ENCODE data around the gene SHISAL2A.

SHISAL2A gene

DNA sequence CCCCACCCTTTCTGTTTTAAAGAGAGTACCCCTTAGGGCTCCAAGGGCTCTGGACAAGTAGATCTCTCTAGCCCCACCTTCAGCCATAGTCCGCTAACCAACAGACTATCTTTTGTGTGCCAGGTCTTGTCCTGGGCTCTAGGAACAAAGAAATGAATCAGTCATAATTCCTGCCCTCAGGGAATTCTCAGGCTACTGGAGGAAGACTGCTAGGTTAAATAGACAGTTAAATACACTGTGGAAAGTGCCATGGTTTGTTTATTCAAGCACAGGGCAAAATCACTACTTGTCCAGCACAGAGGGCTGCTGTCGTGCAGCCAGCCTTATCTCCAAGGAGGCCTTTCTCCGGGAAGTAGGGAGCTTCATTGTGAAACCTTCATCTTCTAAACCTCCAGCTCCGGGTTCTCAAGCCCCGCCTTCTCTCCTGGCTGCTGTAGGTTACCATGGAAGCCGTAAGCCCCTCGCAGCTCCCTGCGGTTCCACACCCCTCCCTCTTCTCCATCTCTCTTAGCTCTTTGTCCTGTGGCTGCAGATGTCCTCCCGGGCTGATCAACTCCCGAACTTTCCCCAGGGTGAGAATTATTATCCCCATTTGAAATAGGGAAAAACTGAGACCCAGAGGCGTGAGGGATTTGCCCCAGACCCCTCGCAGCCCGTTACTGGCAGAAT lies 29.8 kb downstream of the SHISAL2A start:
- no peak for DNase-seq

DNA sequence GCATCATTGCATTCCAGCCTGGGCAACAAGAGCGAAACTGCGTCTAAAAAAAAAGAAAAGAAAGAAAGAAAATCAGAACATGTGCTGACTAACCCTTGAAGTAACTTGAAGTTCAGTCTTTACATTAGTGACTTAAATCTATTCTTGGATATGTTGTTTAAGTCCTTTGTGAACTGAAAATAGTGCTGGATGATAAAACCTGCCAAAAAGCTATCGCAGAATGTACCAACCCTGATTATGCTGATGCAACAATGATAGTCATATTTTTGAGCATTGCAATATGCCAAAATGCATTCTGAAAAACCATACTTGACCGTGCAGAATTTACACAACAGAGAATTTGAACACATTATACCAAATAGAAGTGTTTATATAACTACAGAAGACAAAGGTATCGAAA lies 30.7 kb downstream of the SHISAL2A start:
- DNase-seq: no peak

DNA sequence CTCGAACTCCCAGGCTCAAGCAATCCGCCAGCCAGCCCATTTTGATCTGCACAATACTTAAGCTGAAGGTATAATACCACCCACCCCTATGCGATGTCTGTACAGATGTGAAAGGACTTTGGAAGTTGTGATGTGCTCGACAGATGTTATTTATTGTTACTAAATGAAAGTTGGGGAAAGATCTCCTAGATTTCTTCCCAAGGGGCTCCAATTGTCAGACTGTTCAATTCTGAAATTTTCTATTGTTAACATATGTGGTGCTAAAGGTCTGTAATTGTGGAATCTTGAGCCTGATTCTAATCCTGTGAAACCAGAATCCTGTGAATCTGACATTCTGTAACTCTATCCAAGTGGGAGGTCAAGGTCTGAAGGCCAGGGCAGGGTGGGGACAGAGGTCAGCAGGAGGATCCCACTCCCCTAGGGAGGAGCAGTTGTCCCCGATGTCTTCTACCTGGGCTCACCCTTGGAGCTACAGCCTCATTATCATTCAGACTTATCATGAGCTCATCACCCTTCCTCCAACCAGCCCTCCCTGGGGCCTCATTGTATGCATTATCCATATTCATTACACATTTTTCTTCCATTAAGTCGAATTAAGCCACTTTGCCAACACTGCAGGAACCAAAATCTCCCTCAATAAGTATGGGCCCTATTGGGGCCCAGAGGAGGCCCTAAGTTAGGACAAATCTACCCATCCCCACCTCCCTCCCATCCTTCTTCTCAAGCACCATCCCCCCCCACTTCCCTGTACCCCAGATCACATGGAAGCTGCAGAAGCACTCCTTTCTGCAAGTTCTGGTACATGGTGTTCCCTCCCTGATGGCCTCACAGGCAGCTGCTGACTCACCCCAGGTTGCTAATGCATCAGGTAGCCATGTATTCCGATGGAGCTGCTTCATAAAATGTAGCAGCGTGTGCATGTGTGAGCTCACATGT lies 32.3 kb downstream of the SHISAL2A start:
- DNase-seq: no peak

DNA sequence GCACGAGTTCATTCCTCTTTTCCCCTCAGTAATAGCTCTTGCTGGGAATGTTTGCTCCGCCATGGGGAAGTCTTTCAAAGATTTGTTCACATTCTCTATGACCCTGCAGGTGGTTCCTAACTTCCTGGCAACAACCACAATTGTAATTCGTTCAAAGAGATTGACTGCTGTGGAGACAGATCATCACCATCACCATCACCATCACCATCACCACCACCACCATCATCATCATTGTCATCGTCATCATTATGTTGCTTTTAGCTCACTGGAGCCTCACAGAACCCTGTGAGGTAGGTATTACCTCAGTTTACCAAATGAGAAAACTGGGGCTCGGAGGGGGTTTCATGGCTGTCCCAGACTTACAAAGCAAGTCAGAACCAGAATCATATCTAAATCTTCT lies 34.3 kb downstream of the SHISAL2A start:
- no peak for DNase-seq

DNA sequence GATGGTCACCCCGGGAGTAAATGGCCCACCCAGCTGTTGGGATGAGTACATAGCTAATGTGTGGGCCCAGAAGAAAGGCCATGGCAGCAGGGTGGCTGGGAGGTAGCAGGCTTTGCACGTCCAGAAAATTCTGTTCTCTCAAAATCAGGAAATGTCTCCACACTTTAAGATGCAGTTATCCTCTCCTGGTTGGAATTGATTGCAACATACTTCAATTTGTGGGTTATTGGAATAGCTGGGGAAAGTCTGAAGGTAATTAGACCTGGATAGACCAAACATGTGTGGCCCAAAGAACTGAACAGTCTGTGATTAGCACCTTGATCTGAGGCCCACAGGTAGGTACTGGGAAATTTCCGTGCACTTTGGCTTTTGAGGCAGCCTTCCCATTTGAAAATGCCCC lies 35.0 kb downstream of the SHISAL2A start:
- DNase-seq: no peak

DNA sequence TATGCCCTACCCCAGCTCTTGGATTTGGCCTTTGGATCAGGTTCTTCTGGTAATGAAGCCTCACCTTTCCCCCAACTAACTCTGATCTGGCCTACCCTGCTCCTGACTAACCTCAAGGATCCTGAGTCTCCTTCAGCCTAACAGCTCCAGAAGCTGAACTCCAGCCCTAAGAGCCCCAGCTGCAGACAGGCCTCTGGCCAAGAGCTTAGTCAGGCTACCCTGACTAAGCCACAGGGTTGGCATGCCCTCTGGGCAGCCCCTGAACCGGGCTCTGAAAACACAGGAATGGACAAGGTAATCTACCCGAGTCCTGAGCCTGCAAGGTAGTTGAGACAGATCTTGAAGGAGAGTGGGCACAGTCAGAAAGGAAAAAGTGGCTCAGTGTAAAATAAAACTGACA lies 35.7 kb downstream of the SHISAL2A start:
- no peak for DNase-seq

DNA sequence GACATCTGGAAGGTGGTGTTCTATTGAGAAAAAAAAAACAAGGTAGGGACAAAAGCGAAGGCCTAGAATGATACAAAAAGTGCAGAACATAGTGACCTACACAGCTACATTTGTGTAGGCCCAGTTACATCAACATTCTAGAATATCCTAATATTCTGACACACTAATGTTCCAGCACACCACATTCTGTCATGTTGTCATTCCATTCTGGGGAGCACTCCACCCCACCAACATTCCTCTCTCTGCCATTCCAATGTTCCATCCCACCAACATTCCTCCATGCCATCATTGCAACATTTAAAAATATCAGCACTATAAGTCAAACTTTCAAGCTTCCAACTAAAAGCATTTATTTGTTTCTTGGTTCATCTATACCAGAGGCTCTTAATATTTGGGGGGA lies 36.7 kb downstream of the SHISAL2A start:
- no peak for DNase-seq

DNA sequence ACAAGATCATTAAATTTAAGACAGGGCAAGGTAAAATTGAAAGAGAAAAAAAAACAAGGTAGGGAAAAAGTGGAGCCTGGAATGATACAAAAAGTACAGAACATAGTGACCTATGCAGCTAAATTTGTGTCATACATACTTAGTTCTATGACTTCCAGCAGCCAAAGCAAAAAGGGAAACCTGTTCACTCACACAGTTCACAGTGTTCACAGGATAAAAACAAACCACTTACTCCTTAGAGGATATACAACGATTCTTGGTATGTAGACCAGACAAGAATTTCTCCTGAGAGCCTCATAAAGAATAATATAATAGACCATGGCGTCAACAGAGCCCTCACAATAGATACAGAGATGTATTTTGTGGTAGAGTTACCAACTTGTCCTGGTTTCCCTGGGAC lies 37.6 kb downstream of the SHISAL2A start:
- no peak for DNase-seq

DNA sequence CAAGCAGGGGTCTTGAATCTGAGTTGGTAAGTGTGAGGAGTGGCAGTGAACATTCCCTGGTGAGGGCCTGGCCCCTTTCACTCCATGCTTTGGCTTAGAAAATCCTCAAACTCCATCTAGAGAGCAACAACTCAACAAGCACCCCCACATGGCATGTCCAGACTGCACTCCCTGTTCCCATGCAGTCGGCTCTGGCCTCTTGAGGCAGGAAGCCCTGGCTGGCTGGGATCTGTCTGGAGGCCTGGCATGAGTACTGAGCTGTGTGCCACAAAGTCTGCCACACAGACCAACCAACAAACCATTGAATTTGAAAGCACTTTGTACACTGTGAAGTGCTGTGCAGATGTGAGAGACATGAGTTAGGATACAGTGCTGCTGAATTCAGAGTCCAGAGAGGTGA lies 40.0 kb downstream of the SHISAL2A start:
- no peak for DNase-seq

DNA sequence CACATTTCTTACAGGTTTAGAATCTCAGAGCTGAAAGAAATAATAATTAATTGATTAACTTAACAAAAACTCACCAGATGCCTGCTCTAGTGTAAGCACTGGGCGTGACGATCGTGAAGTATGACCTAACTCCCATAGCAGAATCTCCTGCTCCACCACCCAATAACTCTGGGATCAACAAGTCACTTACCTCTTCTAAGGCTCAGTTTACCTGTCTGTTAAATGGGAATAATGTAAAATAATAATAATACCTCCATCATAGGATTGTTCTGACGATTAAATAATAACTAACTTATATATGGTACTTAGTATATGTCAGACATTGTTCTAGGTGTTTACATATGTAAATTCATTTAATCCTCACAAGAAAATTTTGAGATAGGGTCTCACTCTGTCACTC lies 40.5 kb downstream of the SHISAL2A start:
- no peak for DNase-seq

DNA sequence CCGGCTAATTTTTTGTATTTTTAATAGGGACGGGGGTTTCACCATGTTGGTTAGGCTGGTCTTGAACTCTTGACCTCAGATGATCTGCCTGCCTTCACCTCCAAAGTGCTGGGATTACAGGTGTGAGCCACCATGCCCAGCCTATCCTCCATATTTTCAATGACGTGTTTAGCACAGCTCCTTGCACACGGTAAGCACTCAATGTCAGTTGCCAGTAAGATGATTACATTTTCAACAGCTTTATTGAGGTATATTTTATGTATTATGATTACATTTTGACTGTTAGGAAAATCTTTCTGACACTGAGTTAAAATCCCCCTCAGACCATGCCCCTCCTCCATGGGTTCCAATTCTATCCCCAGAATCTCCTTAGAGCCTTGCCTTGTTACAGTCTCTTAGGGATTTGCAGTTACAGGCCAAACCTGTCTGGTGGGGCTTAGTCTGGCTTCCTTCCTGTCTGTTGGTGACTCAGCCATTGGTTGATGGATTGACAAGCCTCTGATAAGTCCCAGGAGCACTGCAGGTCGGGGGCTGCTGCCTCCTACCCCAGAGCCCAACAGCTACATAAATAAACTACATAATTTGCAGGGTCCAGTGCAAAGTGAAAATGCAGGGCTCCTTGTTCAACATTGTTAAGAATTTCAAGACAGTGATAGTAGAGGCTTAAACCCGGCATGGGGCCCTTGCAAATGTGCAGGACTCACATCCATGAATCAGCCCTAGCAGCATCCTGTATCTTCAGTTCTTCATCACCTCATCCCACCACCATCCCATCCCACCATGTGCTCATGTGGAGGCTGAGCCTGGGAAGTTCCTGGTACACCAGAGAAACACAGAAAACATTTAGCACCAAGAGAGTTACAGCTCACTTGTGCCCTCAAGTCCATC lies 41.8 kb downstream of the SHISAL2A start:
- DNase-seq: no peak

DNA sequence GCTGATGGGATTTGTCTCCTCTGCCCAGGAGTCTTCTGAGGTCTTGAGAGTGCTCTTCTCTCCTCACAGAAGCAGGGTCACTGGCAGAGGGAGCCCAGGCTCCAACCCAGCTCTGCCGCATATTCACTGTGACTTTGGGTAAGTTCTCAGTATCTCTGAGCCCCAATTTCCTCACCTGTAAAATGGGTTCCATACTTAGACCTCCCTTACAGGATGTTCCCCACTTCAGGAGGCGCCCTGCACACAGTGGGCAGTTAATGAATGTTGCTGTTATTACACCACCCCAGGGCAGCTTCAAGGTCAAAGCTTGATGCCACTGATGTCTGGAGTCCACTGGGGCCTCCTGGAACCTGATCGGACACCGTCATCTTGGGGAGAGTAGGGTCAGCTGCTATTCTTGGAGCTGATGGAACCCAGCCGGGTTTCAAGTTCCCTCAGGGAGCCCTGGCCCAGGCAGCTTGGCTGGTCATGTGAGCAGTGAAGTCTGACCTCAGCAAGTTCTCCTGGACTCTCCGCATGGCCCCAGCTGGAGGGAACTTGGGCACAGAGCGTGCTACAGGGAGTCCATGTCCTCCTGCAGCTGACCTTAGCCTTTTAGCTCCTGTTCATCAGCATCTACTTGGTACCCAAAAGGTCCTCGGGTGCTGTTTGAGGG lies 43.4 kb downstream of the SHISAL2A start:
- DNase-seq: no peak

DNA sequence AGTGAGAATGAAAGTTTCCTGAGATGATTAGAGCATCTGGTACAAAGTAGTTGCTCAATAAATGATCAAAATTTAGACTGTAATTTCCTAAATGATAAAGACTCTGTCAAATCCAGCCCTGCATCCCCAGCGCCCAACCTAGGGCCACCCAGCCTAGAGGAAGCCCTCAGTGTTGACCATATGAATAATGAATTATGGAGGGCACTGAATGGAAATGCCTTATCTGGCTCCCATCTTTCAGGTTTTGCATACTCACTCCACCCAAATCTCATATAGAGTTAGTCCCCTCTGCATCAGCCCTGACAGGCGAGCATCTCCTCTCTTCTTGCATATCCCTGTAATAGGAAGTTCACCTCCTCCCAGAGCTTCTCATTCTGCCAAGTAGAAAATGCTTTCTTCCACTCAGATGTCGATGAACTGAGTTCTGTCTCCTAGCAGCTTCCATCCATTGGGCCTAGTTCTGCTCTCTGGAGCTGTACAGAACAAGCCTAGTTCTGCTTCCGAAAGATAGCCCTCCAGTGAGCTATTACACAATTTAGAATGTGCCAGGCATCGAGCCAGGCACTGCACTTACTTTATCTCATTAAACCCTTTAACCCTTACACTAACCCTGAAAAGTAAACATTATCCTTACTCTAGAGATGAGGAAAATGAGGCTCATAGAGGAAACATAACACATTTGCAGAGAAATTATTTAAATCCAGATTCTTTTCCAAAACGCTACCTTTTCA lies 44.3 kb downstream of the SHISAL2A start:
- DNase-seq: no peak

DNA sequence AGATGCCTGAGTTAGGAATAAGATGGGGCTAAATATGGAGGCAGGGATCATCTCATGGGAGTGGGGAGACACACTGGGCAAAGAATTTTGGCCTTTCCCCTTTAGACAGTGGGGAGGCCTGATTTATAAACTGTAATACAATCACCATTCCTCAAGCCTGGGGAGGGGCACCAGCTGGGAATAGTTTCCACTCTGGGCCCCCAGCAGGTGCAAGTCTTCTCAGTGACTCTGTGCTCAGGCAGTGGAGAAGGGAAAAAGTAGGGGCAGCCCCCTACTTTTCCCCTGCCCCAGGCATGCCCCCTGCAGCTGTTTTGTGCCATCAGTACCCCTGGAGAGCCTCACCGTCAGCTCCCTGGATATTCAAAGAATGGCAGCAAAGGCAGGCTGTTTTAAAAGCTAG lies 46.1 kb downstream of the SHISAL2A start:
- DNase-seq: no peak

DNA sequence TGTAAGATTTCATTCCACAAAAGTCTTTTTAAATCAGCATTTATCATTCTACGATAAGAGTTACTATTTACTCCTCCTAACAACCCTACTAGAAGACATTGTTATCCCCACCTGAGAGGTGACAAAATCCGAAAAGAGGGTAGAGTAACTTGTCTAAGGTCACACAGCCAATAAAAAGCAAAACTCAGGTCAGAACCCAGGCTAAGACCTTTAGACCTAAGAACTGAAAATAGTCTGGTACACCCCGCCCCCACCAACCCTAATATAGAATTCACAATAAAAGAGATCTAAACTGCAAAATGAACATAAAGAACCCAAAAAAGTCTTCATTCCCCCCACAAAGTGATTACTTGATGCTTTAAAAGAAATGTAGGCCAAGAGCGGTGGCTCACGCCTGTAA lies 46.5 kb downstream of the SHISAL2A start:
- DNase-seq: no peak

DNA sequence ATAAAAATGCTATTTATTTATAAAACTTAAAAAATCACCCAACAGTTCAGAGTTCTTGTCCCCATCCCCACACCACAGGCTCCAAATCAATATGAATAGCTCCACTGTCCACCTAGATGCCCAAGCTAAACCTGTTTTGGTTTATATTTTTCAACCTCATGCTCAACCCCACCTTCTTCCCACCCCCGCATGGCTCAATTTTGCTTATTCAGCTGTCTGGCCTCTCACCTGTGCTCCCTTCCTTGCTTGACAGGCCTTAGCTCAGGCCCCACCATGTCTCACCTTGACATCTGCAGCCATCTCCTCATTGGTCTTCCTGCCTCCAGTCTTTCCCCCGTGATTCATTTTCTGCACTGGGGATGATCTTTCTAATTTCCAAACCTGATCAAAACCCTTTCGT lies 47.4 kb downstream of the SHISAL2A start:
- no peak for DNase-seq

DNA sequence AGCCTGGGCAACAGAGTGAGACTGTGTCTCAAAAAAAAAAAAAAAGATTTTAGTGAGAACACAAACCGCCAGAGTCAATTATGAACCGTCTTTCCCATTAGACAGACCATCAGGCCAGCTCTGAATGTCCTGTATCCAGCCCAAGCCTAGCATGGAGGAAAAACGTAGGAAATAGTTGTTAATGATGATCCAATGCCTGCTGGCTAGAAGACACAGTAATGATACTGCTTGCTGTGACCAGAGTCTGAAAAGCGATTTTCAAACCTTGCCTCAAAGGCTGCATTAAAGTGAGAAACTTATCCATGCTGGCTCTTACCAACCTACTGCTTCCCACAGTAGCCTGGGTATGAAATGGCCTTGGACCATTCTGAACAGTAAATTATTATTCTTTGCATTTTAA lies 48.2 kb downstream of the SHISAL2A start:
- DNase-seq: no peak

DNA sequence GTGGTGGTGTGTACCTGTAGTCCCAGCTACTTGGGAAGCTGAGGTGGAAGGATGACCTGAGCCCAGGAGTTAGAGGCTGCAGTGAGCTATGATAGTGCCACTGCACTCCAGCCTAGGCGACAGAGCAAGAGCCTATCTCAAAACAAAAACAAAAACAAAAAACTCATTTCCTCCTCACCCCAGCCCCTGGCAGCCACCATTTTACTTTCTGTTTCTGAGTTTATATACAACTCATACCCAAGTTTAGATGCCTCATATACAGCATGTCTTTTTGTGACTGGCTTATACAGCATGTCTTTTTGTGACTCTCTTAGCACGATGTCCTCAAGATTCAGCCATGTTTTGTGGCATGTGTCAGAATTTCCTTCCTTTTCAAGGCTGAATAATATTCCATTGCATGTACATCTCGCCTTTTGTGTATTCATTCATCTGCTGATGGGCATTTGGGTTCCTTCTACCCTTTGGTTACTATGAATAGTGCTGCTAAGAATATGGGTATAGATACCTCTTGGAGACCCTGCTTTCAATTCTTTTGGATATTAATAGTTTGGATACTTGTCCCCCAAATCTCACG lies 50.5 kb downstream of the SHISAL2A start:
- no peak for DNase-seq

DNA sequence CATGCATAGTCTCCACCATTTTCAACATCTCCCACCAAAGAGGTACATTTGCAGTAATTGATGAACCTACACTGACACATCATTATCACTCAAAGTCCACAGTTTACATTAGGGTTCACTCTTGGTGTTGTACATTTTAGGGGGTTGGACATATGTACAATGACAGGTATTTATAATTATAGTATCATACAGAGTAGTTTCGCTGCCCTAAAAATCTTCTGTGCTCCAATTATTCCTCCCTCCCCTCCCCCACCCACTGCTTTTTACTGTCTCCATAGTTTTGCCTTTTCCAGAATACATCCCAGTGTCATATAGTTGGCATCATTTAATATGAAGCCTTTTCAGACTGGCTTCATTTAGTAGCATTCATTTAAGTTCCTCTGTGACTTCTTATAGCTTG lies 51.6 kb downstream of the SHISAL2A start:
- DNase-seq: no peak

DNA sequence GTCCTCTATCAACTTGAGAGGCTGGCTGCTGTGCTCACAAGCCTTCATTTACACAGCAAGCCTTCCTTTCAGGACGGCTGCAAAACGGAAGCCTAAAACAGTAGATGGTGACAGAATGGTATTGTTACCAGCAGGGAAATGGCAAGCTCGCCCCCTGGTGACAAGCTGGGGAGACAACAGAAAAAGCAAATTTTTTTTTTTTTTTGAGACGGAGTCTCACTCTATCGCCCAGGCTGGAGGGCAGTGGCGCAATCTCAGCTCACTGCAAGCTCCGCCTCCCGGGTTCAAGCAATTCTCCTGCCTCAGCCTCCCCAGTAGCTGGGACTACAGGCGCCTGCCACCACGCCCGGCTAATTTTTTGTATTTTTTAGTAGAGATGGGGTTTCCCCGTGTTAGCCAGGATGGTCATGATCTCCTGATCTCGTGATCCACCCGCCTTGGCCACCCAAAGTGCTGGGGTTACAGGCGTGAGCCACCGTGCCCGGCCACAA lies 53.3 kb downstream of the SHISAL2A start:
- peak; percentile 50 for DNase-seq

DNA sequence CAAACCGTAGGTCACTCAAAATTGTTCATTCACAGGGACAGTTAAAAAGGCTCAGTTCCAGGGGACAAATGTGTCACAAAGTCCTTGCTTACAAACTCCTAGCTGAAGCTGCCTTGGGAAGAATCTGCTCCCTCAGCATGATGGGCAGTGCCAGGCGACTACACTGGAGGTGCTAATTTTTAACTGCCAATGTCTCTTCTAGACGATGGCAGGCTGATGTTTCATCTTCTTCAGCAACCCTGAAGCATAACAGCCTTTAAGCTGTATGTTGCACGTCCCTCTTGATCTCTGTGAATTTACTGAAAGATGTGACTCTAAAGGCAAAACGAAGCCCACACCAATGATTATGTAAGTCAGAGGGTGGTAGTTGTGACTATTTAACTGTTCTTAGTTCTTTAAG lies 53.9 kb downstream of the SHISAL2A start:
- no peak for DNase-seq

DNA sequence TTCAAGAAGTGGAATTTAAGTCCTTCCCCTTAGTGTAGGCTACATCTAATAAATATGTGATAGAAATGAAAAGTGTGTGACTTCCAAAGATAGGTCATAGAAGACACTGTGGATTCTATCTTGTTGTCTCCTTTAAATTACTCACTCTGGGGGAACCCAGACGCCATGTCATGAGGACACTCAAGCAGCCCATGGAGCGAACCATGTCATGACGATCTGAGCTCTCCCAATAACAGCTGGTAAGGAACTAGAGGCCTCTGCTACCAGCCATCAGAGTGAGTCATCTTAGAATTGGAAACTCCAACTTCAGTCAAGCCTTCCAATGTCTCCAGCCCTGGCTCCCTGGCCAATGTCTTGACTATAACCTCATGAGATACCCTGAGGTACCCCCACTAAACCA lies 58.9 kb downstream of the SHISAL2A start:
- DNase-seq: no peak
